Caco-2 (cell line): ENCODE data around the gene SYP. TPM values are rescaled to one million over a fixed set of nuclear protein-coding genes. Genes with fewer than 3 reads are reported as not detected.

Experiments
- BruUV-seq: library from RNA; stranded (reverse); fragments of 400-500 nt; replicated peaks from 2 replicates; lab custom pipeline; 2021; lab: Mats Ljungman, UMichigan
- CTCF ChIA-PET: fragments of 300-600 bp; sonication (Branson Sonifier 250); formaldehyde crosslinking; loops from one replicate; lab custom pipeline; 2022; ENCODE audit warnings: antibody characterized with exemption; lab: Charles Lee
- POLR2A ChIA-PET: fragments of 300-600 bp; sonication (Branson Sonifier 250); formaldehyde crosslinking; loops from one replicate; lab custom pipeline; 2022; ENCODE audit warnings: antibody characterized with exemption; lab: Charles Lee
- DNase-seq, 2 experiments: peaks; one replicate each; pipeline versions ENCODE4 v3.0.0 to v3.0.0-alpha.2; 2020 to 2022
- H3K27me3 ChIP-seq: replicated peaks from 2 replicates; pipeline ENCODE4 v1.6.0; 2011; ENCODE audit warnings: low read length; ENCODE audit not compliant: control insufficient read depth, insufficient read depth
- H3K36me3 ChIP-seq: 2 replicates; pipeline ENCODE4 v1.5.1; 2011; ENCODE audit warnings: low read length; ENCODE audit not compliant: control insufficient read depth, insufficient read depth
- H3K4me1 ChIP-seq: fragments of 250-450 bp; sonication (Bioruptor Pico); 2 replicates; pipeline ENCODE4 v1.5.1; 2020; ENCODE audit warnings: mild to moderate bottlenecking
- H3K4me3 ChIP-seq: 2 replicates; pipeline ENCODE4 v1.5.1; 2011; ENCODE audit warnings: low read depth, mild to moderate bottlenecking, control low read depth, low read length
- H3K9me3 ChIP-seq: fragments of 250-450 bp; sonication (Bioruptor Pico); 2 replicates; pipeline ENCODE4 v1.5.1; 2020; ENCODE audit warnings: mild to moderate bottlenecking, moderate library complexity
- H3K27ac Mint-ChIP-seq: one replicate; pipeline ENCODE4 v1.8.0; 2022; ENCODE audit warnings: mixed read lengths; ENCODE audit not compliant: unreplicated experiment
- H3K27me3 Mint-ChIP-seq: one replicate; pipeline ENCODE4 v1.8.0; 2022; ENCODE audit warnings: mixed read lengths; ENCODE audit not compliant: insufficient read depth, unreplicated experiment
- H3K36me3 Mint-ChIP-seq: one replicate; pipeline ENCODE4 v1.8.0; 2022; ENCODE audit warnings: mild to moderate bottlenecking, mixed read lengths; ENCODE audit not compliant: insufficient read depth, unreplicated experiment
- H3K4me1 Mint-ChIP-seq: one replicate; pipeline ENCODE4 v1.8.0; 2022; ENCODE audit warnings: low read depth, mixed read lengths; ENCODE audit not compliant: unreplicated experiment
- H3K4me3 Mint-ChIP-seq: one replicate; pipeline ENCODE4 v1.8.0; 2022; ENCODE audit warnings: mild to moderate bottlenecking, moderate library complexity, mixed read lengths; ENCODE audit not compliant: unreplicated experiment
- H3K9me3 Mint-ChIP-seq: one replicate; pipeline ENCODE4 v1.8.0; 2022; ENCODE audit warnings: mixed read lengths; ENCODE audit not compliant: unreplicated experiment
- intact Hi-C: fragments of 100-400 bp; cut with micrococcal nuclease; formaldehyde crosslinking; loops from one replicate; pipeline ENCODE4 v1.10.0; 2022; ENCODE audit not compliant: unreplicated experiment
- total RNA-seq: library from RNA; stranded (reverse); gene quantifications from 2 replicates; pipeline ENCODE4 v1.2.3, GENCODE V29; 2022
- TF ChIP-seq, protein P1 (sequence below), 2 experiments: fragments of 200-600 bp in 1 of 2; IDR thresholded peaks; 1 replicate in 1 of 2; 2 replicates in 1 of 2; pipeline versions ENCODE4 v1.5.1 to v1.8.0; 2011 to 2022; ENCODE audit warnings: antibody characterized with exemption in 1 of 2, control low read depth in 1 of 2, inconsistent platforms in 1 of 2, low read depth in 1 of 2, low read length in 1 of 2, mild to moderate bottlenecking in 1 of 2, moderate library complexity in 1 of 2; ENCODE audit not compliant: insufficient read depth in 1 of 2, severe bottlenecking in 1 of 2, unreplicated experiment in 1 of 2

Gene SYP
- total RNA-seq, 1 experiment from 2014 or later = 18.3 TPM

DNA sequence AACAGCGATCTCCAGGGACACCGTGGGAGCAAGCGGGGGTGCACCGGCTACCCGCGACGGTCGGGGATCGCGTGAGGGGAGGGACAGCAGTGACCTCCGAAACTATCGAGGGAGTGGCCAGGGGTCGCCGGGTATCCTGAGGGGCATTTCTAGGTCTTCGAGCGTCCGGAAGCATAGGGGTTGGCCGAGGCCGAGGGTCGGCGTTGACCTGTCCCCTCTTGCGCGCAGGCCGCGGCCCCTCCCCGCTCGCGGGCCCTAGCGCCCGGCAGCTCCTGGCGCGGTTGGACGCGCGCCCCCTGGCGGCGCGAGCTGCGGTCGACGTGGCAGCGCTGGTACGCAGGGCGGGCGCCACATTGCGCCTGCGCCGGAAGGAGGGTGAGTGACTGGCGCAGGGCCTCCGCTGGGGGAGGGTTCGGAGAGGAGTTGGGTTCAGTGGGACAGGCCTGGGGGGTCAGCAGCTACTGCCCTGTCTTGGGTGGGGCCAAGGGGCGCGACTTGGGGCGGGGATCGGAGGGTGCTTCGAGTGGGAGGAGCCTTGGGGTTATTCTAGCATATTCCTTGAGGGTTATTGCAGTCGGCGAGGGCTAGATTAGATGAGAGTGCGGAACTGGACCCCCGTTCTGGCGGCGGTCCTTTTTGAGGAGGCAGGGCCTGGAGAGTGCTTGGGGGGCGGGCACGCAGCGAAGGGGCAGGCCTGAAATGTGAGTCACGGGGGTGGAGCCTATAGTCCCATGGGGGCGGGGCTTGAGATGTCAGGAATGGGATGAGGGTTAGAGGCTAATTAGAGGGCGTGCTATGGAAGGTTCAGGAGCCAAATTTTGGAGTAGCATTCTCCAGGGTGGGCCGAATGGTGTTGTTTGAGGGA, 36.2 kb downstream of the SYP start:
- Histone ChIP-seq H3K27me3 (no peaks in the 10 kb centered on the region), H3K36me3 (no peaks in the 10 kb centered on the region), H3K4me1 (no peaks in the 10 kb centered on the region), H3K9me3 (no peaks in the 10 kb centered on the region), H3K4me3 (peak overlapping the region; percentile 41)
- Mint-ChIP-seq H3K4me3 (peak overlapping the region; percentile 73), H3K27me3 (no peaks in the 10 kb centered on the region), H3K36me3 (peaks cover 9% of the 10 kb centered on the region), H3K27ac (peak overlapping the region; percentile 89), H3K9me3 (no peaks in the 10 kb centered on the region), H3K4me1 (peaks cover 7% of the 10 kb centered on the region)
- BruUV-seq = no TSS peak
- ChIA-PET CTCF (interaction anchor here (0.9 to 1.1 kb wide), 2 partner anchors 27 to 84 kb away, joined by 3 read pairs; partner anchors contain the start of gene WDR45), POLR2A (no interaction called here)
- TF ChIP-seq, protein P1, sequence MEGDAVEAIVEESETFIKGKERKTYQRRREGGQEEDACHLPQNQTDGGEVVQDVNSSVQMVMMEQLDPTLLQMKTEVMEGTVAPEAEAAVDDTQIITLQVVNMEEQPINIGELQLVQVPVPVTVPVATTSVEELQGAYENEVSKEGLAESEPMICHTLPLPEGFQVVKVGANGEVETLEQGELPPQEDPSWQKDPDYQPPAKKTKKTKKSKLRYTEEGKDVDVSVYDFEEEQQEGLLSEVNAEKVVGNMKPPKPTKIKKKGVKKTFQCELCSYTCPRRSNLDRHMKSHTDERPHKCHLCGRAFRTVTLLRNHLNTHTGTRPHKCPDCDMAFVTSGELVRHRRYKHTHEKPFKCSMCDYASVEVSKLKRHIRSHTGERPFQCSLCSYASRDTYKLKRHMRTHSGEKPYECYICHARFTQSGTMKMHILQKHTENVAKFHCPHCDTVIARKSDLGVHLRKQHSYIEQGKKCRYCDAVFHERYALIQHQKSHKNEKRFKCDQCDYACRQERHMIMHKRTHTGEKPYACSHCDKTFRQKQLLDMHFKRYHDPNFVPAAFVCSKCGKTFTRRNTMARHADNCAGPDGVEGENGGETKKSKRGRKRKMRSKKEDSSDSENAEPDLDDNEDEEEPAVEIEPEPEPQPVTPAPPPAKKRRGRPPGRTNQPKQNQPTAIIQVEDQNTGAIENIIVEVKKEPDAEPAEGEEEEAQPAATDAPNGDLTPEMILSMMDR (IDR thresholded peaks at IDR 0.05; ENCODE audit: insufficient read depth in 1 of 2, low read depth in 1 of 2, low read length in 1 of 2, severe bottlenecking in 1 of 2, unreplicated experiment in 1 of 2) = peak; percentile 25 to 53
- intact Hi-C loops = loop anchor here (1.0 kb wide), 2 partner anchors 40 to 120 kb away; partner anchors contain the start of genes GPKOW and TFE3
- peak; percentile 88 to 89 for DNase-seq

DNA sequence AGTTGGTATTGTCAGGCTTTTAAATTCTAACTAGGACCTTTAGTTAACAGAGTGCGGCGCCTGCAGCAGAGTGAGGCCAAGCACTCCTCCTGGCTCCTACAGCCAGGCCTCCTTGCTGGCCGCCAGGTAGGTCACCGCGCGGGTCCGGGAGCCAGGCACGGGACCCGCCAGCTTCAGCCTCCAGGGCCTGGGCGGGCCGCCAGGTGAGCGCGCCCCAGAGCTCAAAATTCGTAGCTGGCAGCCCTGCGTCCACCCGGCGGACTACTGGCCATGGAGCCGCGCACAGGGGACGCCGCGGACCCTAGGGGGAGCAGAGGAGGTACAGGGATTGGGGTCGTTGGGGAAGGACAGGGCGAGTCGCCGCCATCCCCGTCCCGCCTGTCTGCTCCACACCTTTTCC, 37.4 kb downstream of the SYP start, which contains the start of gene MAGIX:
Gene MAGIX, plus strand, starts transcription at position 139 of the 400 bp plus-strand sequence. Its CDS starts 132 bp downstream, at position 271.
- Histone ChIP-seq H3K4me3 (peak within 1 kb of the TSS; percentile 41), H3K9me3 (no peaks in the 10 kb centered on the region), H3K4me1 (no peaks in the 10 kb centered on the region), H3K27me3 (no peaks in the 10 kb centered on the region), H3K36me3 (no peaks in the 10 kb centered on the region)
- no TSS peak for BruUV-seq
- Mint-ChIP-seq H3K27ac (peak within 1 kb of the TSS; percentile 89), H3K9me3 (no peaks in the 10 kb centered on the region), H3K4me1 (peaks cover 7% of the 10 kb centered on the region), H3K36me3 (peaks cover 9% of the 10 kb centered on the region), H3K4me3 (peak within 1 kb of the TSS; percentile 73), H3K27me3 (no peaks in the 10 kb centered on the region)
- ChIA-PET POLR2A (no interaction called here), CTCF (no interaction called here)
- intact Hi-C loops = no loop called here
- TF ChIP-seq, protein P1 (IDR thresholded peaks at IDR 0.05; ENCODE audit: insufficient read depth in 1 of 2, low read depth in 1 of 2, low read length in 1 of 2, severe bottlenecking in 1 of 2, unreplicated experiment in 1 of 2) = no peak
- no peak for DNase-seq

DNA sequence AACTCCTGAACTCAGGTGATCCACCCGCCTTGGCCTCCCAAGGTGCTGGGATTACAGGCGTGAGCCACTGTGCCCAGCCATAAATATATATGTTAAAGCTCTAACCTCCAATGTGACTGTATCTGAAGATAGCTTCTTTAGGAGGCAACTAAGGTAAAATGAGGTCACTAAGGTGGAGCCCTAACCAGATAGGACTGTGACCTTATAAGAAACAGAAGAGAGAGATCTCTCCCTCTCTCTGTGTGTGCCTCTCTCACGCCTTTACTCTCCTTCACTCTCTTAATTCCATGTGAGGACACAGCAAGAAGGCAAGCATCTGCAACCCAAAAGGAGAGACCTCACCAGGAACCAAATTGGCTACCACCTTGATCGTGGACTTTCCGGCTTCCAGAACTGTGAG, 38.4 kb downstream of the SYP start:
- intact Hi-C loops = no loop called here
- ChIA-PET POLR2A (no interaction called here), CTCF (no interaction called here)

More for the DNA sequence above, 38.4 kb downstream of the SYP start:
- H3K4me3 ChIP-seq = no peak overlapping the region
- H3K4me1 ChIP-seq = no peaks in the 10 kb centered on the region
- no peak overlapping the region for H3K27ac Mint-ChIP-seq
- no TSS peak for BruUV-seq
- no peaks in the 10 kb centered on the region for H3K27me3 Mint-ChIP-seq
- no peaks in the 10 kb centered on the region for H3K36me3 ChIP-seq
- DNase-seq = no peak
- no peaks in the 10 kb centered on the region for H3K9me3 Mint-ChIP-seq
- peaks cover 7% of the 10 kb centered on the region for H3K4me1 Mint-ChIP-seq
- H3K9me3 ChIP-seq = no peaks in the 10 kb centered on the region
- no peaks in the 10 kb centered on the region for H3K27me3 ChIP-seq
- H3K36me3 Mint-ChIP-seq = peaks cover 9% of the 10 kb centered on the region
- H3K4me3 Mint-ChIP-seq = no peak overlapping the region
- TF ChIP-seq, protein P1 (IDR thresholded peaks at IDR 0.05; ENCODE audit: insufficient read depth in 1 of 2, low read depth in 1 of 2, low read length in 1 of 2, severe bottlenecking in 1 of 2, unreplicated experiment in 1 of 2) = no peak
